Uterus (tissue), 4 donors: ENCODE measurements around the gene SMPD4. TPM values are rescaled to one million over a fixed set of nuclear protein-coding genes. Genes with fewer than 3 reads are reported as not detected.
A peak's percentile ranks its signal among the peaks of the same experiment; 100 is the strongest.
"Not testable (repeated sequence)": the region's sequence is repeated elsewhere in the genome, so short reads cannot be mapped to it uniquely, and the experiment has no call there.

Source experiments
- DNase-seq, 2 donors: peaks; one replicate each; pipeline ENCODE4 v3.0.0-alpha.2; 2019 to 2020
- H3K27ac ChIP-seq, 2 donors: fragments of 200-600 bp; sonication (generic); 1 replicate in 1 of 2; 2 replicates in 1 of 2; pipeline ENCODE4 v1.5.1; 2016 to 2018
- H3K27me3 ChIP-seq, 2 donors: fragments of 200-600 bp; sonication (generic); one replicate each; pipeline ENCODE4 v1.5.1; 2018 to 2019; ENCODE audit warnings: control low read depth in 1 of 2
- H3K36me3 ChIP-seq, 2 donors: fragments of 200-600 bp; sonication (generic); one replicate each; pipeline ENCODE4 v1.5.1; 2019; ENCODE audit warnings: control low read depth in 1 of 2
- H3K4me1 ChIP-seq, 2 donors: fragments of 200-600 bp; sonication (generic); one replicate each; pipeline ENCODE4 v1.5.1; 2018 to 2019; ENCODE audit warnings: control low read depth in 1 of 2
- H3K4me3 ChIP-seq, 2 donors: fragments of 200-600 bp; sonication (generic); 1 replicate in 1 of 2; 2 replicates in 1 of 2; pipeline ENCODE4 v1.5.1; 2018 to 2019; ENCODE audit warnings: mild to moderate bottlenecking in 1 of 2
- H3K9me3 ChIP-seq, 2 donors: fragments of 200-600 bp; sonication (generic); one replicate each; pipeline ENCODE4 v1.5.1; 2019; ENCODE audit warnings: control low read depth in 1 of 2
- POLR2A ChIP-seq, 2 donors: fragments of 450-650 bp; IDR thresholded peaks; one replicate each; pipeline ENCODE4 v1.6.1; 2016; ENCODE audit warnings: antibody characterized with exemption in 2 of 2, mild to moderate bottlenecking in 1 of 2, moderate library complexity in 1 of 2
- intact Hi-C: fragments of 100-400 bp; cut with DNase I; formaldehyde crosslinking; loops from one replicate; pipeline ENCODE4 v1.15.1; 2023; ENCODE audit warnings: low total_unique reads
- total RNA-seq, 4 donors: library from RNA; depleted of rRNA in 3 of 4; stranded (reverse); fragments of >200 nt in 3 of 4; gene quantifications; one replicate each; pipeline versions ENCODE4 v1.1.0 to v1.2.4, GENCODE V29; 2014 to 2023
- TF ChIP-seq, protein P1 (sequence below), 4 experiments: fragments of 200-600 bp in 2 of 4; fragments of 450-650 bp in 2 of 4; sonication (generic) in 2 of 4; IDR thresholded peaks; one replicate each; pipeline ENCODE4 v1.5.1; 2016 to 2019; ENCODE audit warnings: antibody characterized with exemption in 4 of 4, mild to moderate bottlenecking in 2 of 4, moderate library complexity in 1 of 4
- donor health status: DM: yes; HTN: yes; CAD: no.

SMPD4 gene, protein sequence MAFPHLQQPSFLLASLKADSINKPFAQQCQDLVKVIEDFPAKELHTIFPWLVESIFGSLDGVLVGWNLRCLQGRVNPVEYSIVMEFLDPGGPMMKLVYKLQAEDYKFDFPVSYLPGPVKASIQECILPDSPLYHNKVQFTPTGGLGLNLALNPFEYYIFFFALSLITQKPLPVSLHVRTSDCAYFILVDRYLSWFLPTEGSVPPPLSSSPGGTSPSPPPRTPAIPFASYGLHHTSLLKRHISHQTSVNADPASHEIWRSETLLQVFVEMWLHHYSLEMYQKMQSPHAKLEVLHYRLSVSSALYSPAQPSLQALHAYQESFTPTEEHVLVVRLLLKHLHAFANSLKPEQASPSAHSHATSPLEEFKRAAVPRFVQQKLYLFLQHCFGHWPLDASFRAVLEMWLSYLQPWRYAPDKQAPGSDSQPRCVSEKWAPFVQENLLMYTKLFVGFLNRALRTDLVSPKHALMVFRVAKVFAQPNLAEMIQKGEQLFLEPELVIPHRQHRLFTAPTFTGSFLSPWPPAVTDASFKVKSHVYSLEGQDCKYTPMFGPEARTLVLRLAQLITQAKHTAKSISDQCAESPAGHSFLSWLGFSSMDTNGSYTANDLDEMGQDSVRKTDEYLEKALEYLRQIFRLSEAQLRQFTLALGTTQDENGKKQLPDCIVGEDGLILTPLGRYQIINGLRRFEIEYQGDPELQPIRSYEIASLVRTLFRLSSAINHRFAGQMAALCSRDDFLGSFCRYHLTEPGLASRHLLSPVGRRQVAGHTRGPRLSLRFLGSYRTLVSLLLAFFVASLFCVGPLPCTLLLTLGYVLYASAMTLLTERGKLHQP
- 10 to 100 TPM; 15.0 to 74.9 (median 35.4) TPM for total RNA-seq

DNA sequence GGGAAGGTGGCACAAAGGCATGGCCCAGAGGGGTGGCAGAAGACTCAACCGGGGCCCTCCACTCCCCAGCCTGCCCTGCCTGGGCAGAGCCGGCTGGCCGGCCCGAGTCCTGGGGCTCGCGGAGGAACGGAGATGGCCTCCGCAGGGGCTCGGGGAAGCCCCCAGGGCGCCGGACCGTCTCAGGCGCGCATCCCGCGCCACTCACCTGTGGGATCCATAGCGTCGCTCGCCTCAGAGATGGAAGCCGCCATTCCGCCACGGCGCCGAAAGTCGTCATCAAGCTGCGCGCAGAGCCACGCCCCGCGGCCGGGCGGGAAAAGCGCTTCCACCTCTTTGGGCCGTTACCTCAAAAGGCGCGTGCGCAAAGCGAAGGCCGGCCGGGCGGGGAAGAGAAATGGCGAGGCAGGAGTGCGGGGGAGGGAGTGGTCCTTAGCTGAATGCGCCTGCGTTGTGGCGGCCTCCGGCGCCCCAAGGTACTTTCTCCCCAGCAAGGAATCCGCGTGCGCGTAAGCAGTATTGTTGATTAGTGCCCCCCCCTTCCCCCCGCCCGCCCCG is at the start of gene SMPD4:
Gene SMPD4, minus strand, starts transcription at position 278 of the 555 bp plus-strand sequence. CDS start 5,010 bp downstream, outside the sequence.
- TF ChIP-seq POLR2A (IDR thresholded peaks at IDR 0.05): no peak
- TF ChIP-seq, protein P1, sequence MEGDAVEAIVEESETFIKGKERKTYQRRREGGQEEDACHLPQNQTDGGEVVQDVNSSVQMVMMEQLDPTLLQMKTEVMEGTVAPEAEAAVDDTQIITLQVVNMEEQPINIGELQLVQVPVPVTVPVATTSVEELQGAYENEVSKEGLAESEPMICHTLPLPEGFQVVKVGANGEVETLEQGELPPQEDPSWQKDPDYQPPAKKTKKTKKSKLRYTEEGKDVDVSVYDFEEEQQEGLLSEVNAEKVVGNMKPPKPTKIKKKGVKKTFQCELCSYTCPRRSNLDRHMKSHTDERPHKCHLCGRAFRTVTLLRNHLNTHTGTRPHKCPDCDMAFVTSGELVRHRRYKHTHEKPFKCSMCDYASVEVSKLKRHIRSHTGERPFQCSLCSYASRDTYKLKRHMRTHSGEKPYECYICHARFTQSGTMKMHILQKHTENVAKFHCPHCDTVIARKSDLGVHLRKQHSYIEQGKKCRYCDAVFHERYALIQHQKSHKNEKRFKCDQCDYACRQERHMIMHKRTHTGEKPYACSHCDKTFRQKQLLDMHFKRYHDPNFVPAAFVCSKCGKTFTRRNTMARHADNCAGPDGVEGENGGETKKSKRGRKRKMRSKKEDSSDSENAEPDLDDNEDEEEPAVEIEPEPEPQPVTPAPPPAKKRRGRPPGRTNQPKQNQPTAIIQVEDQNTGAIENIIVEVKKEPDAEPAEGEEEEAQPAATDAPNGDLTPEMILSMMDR (IDR thresholded peaks at IDR 0.05): peak in 1 of 4 experiments; percentile 19

DNA sequence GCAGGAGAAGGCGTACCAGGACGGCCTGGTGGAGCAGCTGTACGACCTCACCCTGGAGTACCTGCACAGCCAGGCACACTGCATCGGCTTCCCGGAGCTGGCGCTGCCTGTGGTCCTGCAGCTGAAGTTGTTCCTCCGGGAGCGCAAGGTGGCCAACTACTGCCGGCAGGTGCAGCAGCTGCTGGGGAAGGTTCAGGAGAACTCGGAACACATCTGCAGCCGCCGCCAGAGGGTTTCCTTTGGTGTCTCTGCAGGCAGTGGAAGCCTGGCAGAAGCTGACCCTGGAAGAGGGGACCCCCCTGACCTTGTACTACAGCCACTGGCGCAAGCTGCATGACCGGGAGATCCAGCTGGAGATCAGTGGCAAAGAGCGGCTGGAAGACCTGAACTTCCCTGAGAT is 49.5 kb upstream of the SMPD4 start:
- H3K27ac ChIP-seq: peak overlapping the region in 1 of 2 donors; percentile 52
- H3K27me3 ChIP-seq, H3K36me3 ChIP-seq, intact Hi-C loops, H3K4me1 ChIP-seq, H3K9me3 ChIP-seq, H3K4me3 ChIP-seq, DNase-seq: not testable (repeated sequence)

More for the DNA sequence above, at the start of gene SMPD4:
- intact Hi-C loops: loop anchor here (10.0 kb wide), 1 partner anchor 153 kb away; no protein-coding TSS in a partner anchor
- H3K36me3 ChIP-seq: no peaks in the 10 kb centered on the region
- peak within 1 kb of the TSS; percentile 92 to 95 for H3K27ac ChIP-seq
- peaks cover 0 to 11% of the 10 kb centered on the region in 2 donors for H3K4me1 ChIP-seq
- H3K4me3 ChIP-seq: peak within 1 kb of the TSS; percentile 84 to 100
- H3K27me3 ChIP-seq: no peaks in the 10 kb centered on the region
- DNase-seq: peak; percentile 97 to 98
- no peaks in the 10 kb centered on the region for H3K9me3 ChIP-seq

- H3K9me3 ChIP-seq, intact Hi-C loops, H3K4me3 ChIP-seq, DNase-seq, H3K4me1 ChIP-seq, H3K36me3 ChIP-seq, H3K27ac ChIP-seq, H3K27me3 ChIP-seq: not testable (repeated sequence)
Observed at GRCh38 chr2:130230376-130230775, 49.0 kb upstream of the SMPD4 start.

GRCh38 chr2:130229161-130229510 is 47.7 kb upstream of the SMPD4 start:
- H3K9me3 ChIP-seq, H3K4me3 ChIP-seq, DNase-seq, H3K36me3 ChIP-seq, H3K4me1 ChIP-seq, intact Hi-C loops, H3K27me3 ChIP-seq, H3K27ac ChIP-seq: not testable (repeated sequence)

DNA sequence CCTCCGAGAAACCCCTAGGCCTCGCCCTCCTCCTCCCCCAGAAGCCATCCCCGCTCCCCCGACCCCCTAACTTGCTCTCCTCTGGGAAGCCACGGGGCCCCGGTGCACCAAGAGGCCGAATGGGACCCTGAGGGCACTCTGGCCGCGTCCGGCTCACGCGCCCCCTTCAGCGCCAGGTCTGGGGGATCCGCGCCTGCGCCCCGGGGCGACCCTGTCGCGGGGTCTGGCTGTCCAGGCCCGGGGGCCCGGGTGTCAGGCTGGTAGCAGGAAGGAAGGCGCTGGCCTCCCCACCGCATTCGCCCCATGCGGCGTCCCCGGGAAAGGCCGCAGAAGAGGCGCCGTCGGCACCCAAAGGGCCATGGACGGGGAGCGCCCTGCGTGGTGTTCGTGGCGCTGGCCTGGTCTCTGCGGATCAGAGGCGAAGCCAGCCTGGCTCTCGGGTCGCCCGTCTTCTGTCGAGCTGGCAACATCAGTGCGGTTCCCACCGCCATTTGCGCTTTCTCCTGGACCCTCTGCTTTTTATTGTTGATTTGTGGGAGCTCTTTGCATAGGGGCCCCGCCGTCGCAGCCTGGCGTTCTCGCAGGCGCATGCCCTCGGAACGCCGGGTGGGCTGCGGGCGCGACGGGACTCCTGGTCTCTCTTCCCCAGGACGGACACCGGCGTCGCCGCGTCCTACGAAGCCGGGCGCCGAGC is 47.2 kb upstream of the SMPD4 start:
- H3K27ac ChIP-seq, H3K4me3 ChIP-seq, H3K9me3 ChIP-seq, H3K4me1 ChIP-seq, DNase-seq, intact Hi-C loops, H3K27me3 ChIP-seq, H3K36me3 ChIP-seq: not testable (repeated sequence)

GRCh38 chr2:130228005-130228404 is 46.6 kb upstream of the SMPD4 start:
- H3K27ac ChIP-seq, H3K4me3 ChIP-seq, H3K4me1 ChIP-seq, H3K9me3 ChIP-seq, intact Hi-C loops, DNase-seq, H3K36me3 ChIP-seq, H3K27me3 ChIP-seq: not testable (repeated sequence)

GRCh38 chr2:130222523-130222922 is 41.1 kb upstream of the SMPD4 start:
- H3K36me3 ChIP-seq, H3K4me1 ChIP-seq, intact Hi-C loops, H3K9me3 ChIP-seq, H3K27me3 ChIP-seq, H3K27ac ChIP-seq, DNase-seq, H3K4me3 ChIP-seq: not testable (repeated sequence)

DNA sequence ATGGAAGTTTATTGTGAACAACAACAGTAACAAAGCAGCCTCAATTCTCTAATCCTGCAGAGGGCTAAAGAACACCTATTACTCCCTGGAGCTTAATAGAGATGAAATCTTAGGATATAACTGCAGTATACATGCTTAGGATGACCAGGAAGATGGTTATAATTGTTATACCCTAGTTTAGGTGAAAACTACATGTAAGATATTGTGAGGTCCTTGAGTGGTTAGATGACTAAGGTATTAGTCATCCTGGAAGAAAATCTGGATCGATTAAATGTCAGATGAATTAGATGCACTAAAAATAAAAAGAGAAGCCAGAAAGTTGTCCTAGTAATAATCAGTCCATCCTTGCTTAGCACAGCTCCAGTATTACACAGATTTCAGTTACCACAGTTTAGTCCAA is 39.1 kb upstream of the SMPD4 start:
- DNase-seq, intact Hi-C loops, H3K36me3 ChIP-seq, H3K27ac ChIP-seq, H3K9me3 ChIP-seq, H3K4me1 ChIP-seq, H3K4me3 ChIP-seq, H3K27me3 ChIP-seq: not testable (repeated sequence)

DNA sequence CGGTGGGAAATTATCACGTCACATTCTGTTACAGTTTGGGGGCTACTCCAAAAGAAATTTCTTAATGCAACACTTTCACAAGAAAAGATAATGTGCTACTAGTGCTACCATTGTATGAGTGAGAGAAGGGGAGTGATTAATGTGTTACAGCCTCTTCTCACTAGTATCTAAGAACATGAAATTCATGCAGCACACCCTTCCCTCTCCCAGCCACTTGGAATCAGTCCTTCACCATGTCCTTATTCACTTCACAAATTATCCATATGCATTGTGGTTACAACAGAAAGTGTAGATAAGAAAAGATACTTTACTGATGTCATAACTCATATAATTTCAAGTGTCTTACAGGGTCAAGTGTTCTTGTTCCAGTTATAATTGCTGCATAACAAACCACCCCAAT is 37.7 kb upstream of the SMPD4 start:
- DNase-seq, H3K27ac ChIP-seq, H3K9me3 ChIP-seq, H3K36me3 ChIP-seq, H3K4me3 ChIP-seq, intact Hi-C loops, H3K27me3 ChIP-seq, H3K4me1 ChIP-seq: not testable (repeated sequence)

- H3K36me3 ChIP-seq, intact Hi-C loops, H3K27me3 ChIP-seq, DNase-seq, H3K9me3 ChIP-seq, H3K27ac ChIP-seq, H3K4me1 ChIP-seq, H3K4me3 ChIP-seq: not testable (repeated sequence)
Observed at GRCh38 chr2:130207051-130207450, 25.6 kb upstream of the SMPD4 start.

GRCh38 chr2:130203150-130203549 is 21.7 kb upstream of the SMPD4 start:
- H3K36me3 ChIP-seq, H3K4me3 ChIP-seq, DNase-seq, H3K27ac ChIP-seq, H3K27me3 ChIP-seq, intact Hi-C loops, H3K4me1 ChIP-seq, H3K9me3 ChIP-seq: not testable (repeated sequence)
